ENCODE results near the gene EIF4EBP3. TPM values are rescaled to one million over a fixed set of nuclear protein-coding genes. Genes with fewer than 3 reads are reported as not detected.

Gene EIF4EBP3
- total and polyA plus RNA-seq, 8 donors: 10.2 to 16.8 (median 12.4) TPM

DNA sequence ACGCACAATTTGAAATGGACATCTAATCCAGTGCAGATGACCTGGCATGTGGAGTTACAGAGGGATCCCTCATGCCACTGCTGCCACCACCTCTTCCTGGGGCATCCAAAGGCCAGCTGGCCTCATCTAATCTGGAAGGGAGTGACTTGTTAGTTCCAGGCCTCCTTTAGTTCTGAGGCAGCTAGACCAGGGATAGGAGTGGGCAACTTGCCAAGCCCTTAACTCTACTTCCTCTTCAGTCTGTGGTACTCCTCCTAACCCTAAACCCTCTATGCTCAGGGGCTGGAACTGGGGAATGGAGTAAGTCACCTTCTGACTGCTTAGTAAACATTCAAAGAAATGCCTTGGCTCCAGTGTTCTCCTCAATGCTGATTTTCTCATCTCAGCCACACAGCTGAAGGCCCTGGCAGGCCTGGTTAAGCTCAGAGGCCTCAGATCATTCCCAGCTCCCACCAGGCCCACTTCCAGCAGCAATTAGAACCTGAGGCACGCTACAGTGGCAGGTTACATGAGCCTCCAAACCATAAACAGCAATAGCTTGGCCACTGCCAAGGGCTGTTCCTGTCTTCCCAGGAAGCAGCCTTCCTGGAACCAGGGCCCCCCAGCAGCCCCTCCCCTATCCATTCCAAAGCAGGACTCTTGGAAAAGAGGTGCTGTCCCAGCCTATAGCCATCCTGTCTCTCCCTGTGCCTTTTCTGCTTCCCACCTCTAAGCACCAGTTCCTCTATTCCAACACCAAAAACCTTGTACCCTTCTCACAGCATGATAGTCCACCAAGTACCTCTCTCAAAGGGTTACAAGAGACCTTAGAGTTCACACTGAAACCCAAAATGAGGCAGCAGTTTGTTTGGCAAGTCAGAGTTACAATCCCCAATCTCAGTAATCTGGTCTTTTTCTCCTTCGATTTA, 2.0 kb downstream of the EIF4EBP3 start:
- DNase-seq: peak in 1 of 4 donors; percentile 70
- ATAC-seq: peak; percentile 21
- Histone ChIP-seq H3K27me3 (no peaks in the 10 kb centered on the region), H3K36me3 (peaks cover 0 to 56% of the 10 kb centered on the region in 2 donors), H3K4me1 (peaks cover 31 to 65% of the 10 kb centered on the region in 2 donors), H3K27ac (peak overlapping the region; percentile 93 to 95), H3K4me3 (no peak overlapping the region), H3K9me3 (no peaks in the 10 kb centered on the region)
- TF ChIP-seq CTCF (IDR thresholded peaks at IDR 0.05): no peak
- intact Hi-C loops (cut with DNase I): no loop called here

DNA sequence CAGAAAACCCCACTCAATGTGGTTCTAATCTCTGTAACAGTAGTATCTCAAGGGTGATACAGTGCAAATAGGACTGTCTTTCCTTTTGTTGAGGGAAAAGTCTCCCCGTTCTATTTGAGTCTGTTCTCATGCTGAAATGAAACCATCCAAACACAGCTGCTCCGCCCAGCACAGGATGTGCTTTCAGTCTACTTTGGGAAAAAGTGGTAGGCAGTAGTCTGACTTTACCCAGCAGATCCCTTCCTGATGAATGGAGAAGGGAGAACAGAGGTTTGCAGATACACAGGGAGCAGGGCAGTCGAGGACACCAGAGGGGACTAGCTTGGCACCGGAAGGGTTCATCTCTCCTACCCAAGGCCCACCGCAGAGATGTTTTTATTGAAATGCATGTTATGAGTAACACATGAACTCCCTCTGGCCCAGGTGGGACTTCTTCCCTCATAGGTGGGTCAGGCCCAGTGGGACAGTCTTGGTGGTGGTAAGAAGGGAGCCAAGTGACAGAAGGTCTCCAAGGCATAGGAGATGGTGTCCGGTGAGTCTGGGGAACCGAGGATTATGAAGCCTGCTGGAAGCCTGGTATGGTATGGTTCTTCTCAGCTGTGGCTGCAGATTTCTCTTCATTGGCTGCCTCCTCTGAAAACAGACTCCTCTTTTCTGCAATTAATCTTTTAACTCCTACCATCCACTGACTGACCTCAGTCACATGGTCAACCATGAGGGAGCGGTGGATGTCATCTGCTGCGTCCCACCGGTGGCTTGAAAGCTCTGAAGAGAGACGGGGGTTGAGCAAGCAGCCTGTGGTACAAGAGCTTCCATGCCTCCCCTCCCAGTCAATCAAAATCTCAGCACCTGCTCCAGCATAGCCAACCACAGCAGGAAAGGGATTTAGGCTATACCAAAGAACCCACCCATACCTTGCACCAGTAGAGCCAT, 3.0 kb downstream of the EIF4EBP3 start:
- DNase-seq: no peak
- Histone ChIP-seq H3K4me1 (peaks cover 35 to 74% of the 10 kb centered on the region in 2 donors), H3K27me3 (no peaks in the 10 kb centered on the region), H3K27ac (peak overlapping the region in 1 of 2 donors; percentile 93), H3K9me3 (no peaks in the 10 kb centered on the region), H3K36me3 (peaks cover 0 to 48% of the 10 kb centered on the region in 2 donors), H3K4me3 (no peak overlapping the region)
- ATAC-seq: no peak
- no peak for TF ChIP-seq CTCF (IDR thresholded peaks at IDR 0.05)
- intact Hi-C loops (cut with DNase I): no loop called here

GRCh38 chr5:140551872-140552271, 4.4 kb downstream of the EIF4EBP3 start:
- ATAC-seq (no peak), DNase-seq (no peak)
- H3K4me1 ChIP-seq: peaks cover 42 to 76% of the 10 kb centered on the region in 2 donors
- no peaks in the 10 kb centered on the region for H3K27me3 ChIP-seq
- intact Hi-C loops (cut with DNase I): no loop called here
- H3K9me3 ChIP-seq: no peaks in the 10 kb centered on the region
- no peak for TF ChIP-seq CTCF (IDR thresholded peaks at IDR 0.05)
- peaks cover 0 to 46% of the 10 kb centered on the region in 2 donors for H3K36me3 ChIP-seq
- H3K27ac ChIP-seq: no peak overlapping the region
- H3K4me3 ChIP-seq: no peak overlapping the region

GRCh38 chr5:140553657-140554056, 6.2 kb downstream of the EIF4EBP3 start:
- intact Hi-C loops (cut with DNase I): no loop called here
- Histone ChIP-seq H3K27me3 (no peaks in the 10 kb centered on the region), H3K36me3 (peaks cover 0 to 46% of the 10 kb centered on the region in 2 donors), H3K4me1 (peaks cover 29 to 67% of the 10 kb centered on the region in 2 donors), H3K4me3 (no peak overlapping the region), H3K9me3 (no peaks in the 10 kb centered on the region), H3K27ac (peak overlapping the region in 1 of 2 donors; percentile 58)
- no peak for TF ChIP-seq CTCF (IDR thresholded peaks at IDR 0.05)
- no peak for DNase-seq
- no peak for ATAC-seq

All from left lung (tissue), 10 donors.